Omental fat pad (tissue), 4 donors: ENCODE measurements around the gene GPN1. TPM values are rescaled to one million over a fixed set of nuclear protein-coding genes. Genes with fewer than 3 reads are reported as not detected.

Source experiments
- ATAC-seq: fragments of 150-250 bp; one replicate; pipeline ENCODE4 v1.9.1; 2016; ENCODE audit warnings: mild to moderate bottlenecking, moderate library complexity; ENCODE audit not compliant: low FRiP score
- DNase-seq: peaks from one replicate; pipeline ENCODE4 v3.0.0-alpha.2; 2019; ENCODE audit warnings: low spot score
- CTCF ChIP-seq, 3 donors: fragments of 450-650 bp; IDR thresholded peaks; one replicate each; pipeline ENCODE4 v1.5.1; 2016 to 2017; ENCODE audit warnings: antibody characterized with exemption in 3 of 3, mild to moderate bottlenecking in 3 of 3, moderate library complexity in 2 of 3
- total RNA-seq, 4 donors: library from RNA; depleted of rRNA; stranded (reverse); fragments of >200 nt; gene quantifications; one replicate each; pipeline ENCODE4 v1.1.0, GENCODE V29; 2016

The GPN1 gene
- total RNA-seq, 4 donors from 2014 or later, result 21.0 to 32.5 (median 24.9) TPM

- ATAC-seq, result no peak
- no peak for TF ChIP-seq CTCF (IDR thresholded peaks at IDR 0.05)
- no peak for DNase-seq
These were observed 18.9 kb downstream of the GPN1 start for GRCh38 chr2:27647737-27648136.

GRCh38 chr2:27651056-27651455, 22.2 kb downstream of the GPN1 start:
- ATAC-seq (no peak), DNase-seq (no peak)
- TF ChIP-seq CTCF (IDR thresholded peaks at IDR 0.05), result no peak

- no peak for TF ChIP-seq CTCF (IDR thresholded peaks at IDR 0.05)
- ATAC-seq, result no peak
- no peak for DNase-seq
These were observed 23.5 kb downstream of the GPN1 start for GRCh38 chr2:27652341-27652740.

GRCh38 chr2:27652790-27653189, 23.9 kb downstream of the GPN1 start:
- DNase-seq, result no peak
- TF ChIP-seq CTCF (IDR thresholded peaks at IDR 0.05), result no peak
- no peak for ATAC-seq

GRCh38 chr2:27653397-27653796, 24.5 kb downstream of the GPN1 start:
- DNase-seq (no peak), ATAC-seq (no peak)
- TF ChIP-seq CTCF (IDR thresholded peaks at IDR 0.05), result no peak

GRCh38 chr2:27655155-27655951, 26.5 kb downstream of the GPN1 start:
- TF ChIP-seq CTCF (IDR thresholded peaks at IDR 0.05), result no peak
- DNase-seq (no peak), ATAC-seq (no peak)

- TF ChIP-seq CTCF (IDR thresholded peaks at IDR 0.05), result no peak
- ATAC-seq (no peak), DNase-seq (no peak)
These were observed 32.5 kb downstream of the GPN1 start for GRCh38 chr2:27661371-27661770.
